ENCODE measurements around the gene TSHR. TPM values are rescaled to one million over a fixed set of nuclear protein-coding genes. Genes with fewer than 3 reads are reported as not detected.

The TSHR gene
- 2.9 TPM in 1 of 2 replicates, not detected in the other for polyA plus RNA-seq

DNA sequence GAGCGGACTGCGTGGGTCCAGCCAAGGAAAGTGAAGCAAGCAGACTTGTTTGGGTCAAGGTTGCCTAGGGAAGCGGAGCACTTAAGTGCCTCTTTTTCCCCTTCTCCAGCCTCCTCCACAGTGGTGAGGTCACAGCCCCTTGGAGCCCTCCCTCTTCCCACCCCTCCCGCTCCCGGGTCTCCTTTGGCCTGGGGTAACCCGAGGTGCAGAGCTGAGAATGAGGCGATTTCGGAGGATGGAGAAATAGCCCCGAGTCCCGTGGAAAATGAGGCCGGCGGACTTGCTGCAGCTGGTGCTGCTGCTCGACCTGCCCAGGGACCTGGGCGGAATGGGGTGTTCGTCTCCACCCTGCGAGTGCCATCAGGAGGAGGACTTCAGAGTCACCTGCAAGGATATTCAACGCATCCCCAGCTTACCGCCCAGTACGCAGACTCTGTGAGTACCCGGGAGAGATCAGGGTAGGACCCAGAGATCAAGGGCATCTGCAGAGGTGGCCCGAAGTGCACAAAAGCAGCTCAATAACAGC is at the start of gene TSHR:
TSS of gene TSHR (plus strand) at position 206 of the 526 bp plus-strand sequence. CDS start at position 266, 60 bp downstream.

DNA sequence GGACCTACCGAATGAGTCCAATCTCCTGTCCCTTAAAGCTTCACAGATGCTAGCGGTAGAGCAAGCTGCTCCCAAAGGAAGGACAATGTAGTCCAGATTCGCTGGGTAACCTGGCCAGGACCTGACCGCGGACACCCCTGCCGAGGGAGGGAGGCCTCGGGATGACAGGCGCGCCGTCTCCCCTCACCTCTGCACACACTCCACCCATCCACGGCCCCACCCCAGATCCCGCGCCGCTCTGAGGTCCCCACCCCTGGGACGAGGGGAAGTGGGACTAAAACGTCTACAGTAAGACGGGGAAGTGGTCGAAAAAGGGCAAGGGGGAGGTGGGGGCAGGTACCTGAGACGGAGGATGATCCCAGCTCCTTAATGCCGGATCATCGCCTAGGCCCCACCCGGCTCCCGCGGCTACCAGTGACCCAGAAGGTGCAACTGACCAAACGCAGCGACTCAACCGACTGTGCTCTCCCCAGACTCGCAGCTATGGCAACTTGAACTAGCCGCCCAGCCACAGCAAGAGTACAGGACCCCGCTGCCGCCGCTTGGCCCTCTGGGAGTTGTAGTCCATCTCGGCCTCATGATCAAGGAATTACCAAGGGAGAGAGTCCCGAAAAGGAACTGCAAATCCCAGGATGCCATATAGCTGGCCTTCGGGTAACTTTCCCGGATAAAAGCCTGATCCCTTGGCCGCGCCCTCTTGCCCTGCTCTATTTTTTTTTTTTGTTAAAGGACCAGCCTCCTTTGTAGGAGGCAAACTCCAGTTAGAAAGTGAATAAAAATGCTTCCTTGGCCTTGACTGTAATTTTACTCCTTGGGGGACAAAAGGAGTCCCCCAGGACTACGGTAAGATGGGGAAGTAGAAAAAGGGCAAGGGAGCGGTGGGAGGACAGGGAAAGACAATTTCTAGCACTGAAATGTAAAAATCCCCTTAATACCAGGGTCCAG is 13.9 kb upstream of the TSHR start, which contains the start of gene CEP128:
TSS of gene CEP128 (minus strand) at position 498 of the 945 bp plus-strand sequence.

Other genes starting within 250 kb of the TSHR start
- 2.9 and 5.9 TPM in 2 replicates for gene CEP128, start 13.9 kb upstream of the TSHR start, polyA plus RNA-seq

All from Purkinje cell (primary cell).